ENCODE measurements around the gene GDF2.

- TF ChIP-seq POLR2AphosphoS5 (IDR thresholded peaks at IDR 0.05) (no peak), RAD21 (conservative IDR thresholded peaks at IDR 0.05) (no peak), CTCF (IDR thresholded peaks at IDR 0.05; ENCODE audit: poor library complexity, severe bottlenecking) (no peak), EP300 (conservative IDR thresholded peaks at IDR 0.05; ENCODE audit: poor library complexity, severe bottlenecking) (no peak), REST (IDR thresholded peaks at IDR 0.05; ENCODE audit: borderline replicate concordance) (no peak), TAF1 (IDR thresholded peaks at IDR 0.05; ENCODE audit: low read depth) (no peak), EZH2 (IDR thresholded peaks at IDR 0.05; ENCODE audit: borderline replicate concordance, insufficient read depth, low read length, poor library complexity, severe bottlenecking) (no peak), MXI1 (conservative IDR thresholded peaks at IDR 0.05; ENCODE audit: poor library complexity, severe bottlenecking) (no peak), SMC3 (conservative IDR thresholded peaks at IDR 0.05; ENCODE audit: poor library complexity) (no peak)
These were observed 7.8 kb upstream of the GDF2 start for GRCh38 chr10:47314416-47314970.

Data from neural cell (in vitro differentiated cells).